AG04449 (cell line): Measurements from ENCODE around the gene PARP3.

Experiments
- CTCF ChIA-PET: fragments of 350-600 bp; formaldehyde crosslinking; extraction: SDS; loops from one replicate; lab custom pipeline; 2021; ENCODE audit warnings: antibody characterized with exemption; lab: Yijun Ruan, JAX
- POLR2A ChIA-PET: fragments of 400-600, 350-600 bp; formaldehyde crosslinking; extraction: SDS; loops from one replicate; lab custom pipeline; 2020; ENCODE audit warnings: antibody characterized with exemption, inconsistent platforms; lab: Yijun Ruan, JAX
- DNase-seq: peaks from one replicate; pipeline ENCODE4 v3.0.0-alpha.2; 2010; ENCODE audit warnings: low read depth, low spot score
- H3K4me3 ChIP-seq: 2 replicates; pipeline ENCODE4 v1.5.1; 2011; ENCODE audit warnings: low read depth, mild to moderate bottlenecking, control low read depth, low read length
- CTCF ChIP-seq: IDR thresholded peaks from one replicate; pipeline ENCODE4 v1.5.1; 2011; ENCODE audit warnings: mild to moderate bottlenecking, moderate library complexity, low read length, control low read depth, inconsistent platforms; ENCODE audit not compliant: insufficient read depth; ENCODE audit errors: missing control alignments

The PARP3 gene

GRCh38 chr3:51944451-51945021, 2.4 kb downstream of the PARP3 start:
- DNase-seq: no peak
- CTCF ChIA-PET: interaction anchor here (0.7 to 4.0 kb wide), 8 partner anchors 9 to 200 kb away, joined by 3 to 45 read pairs (median 4); partner anchors contain the start of genes ABHD14B and ACY1
- H3K4me3 ChIP-seq: no peak overlapping the region
- no peak for TF ChIP-seq CTCF
- POLR2A ChIA-PET: no interaction called here

- no peak for DNase-seq
- POLR2A ChIA-PET: no interaction called here
- CTCF ChIA-PET: interaction anchor here (0.7 to 2.4 kb wide), 8 partner anchors 9 to 199 kb away, joined by 3 to 14 read pairs (median 4); partner anchors contain the start of gene ABHD14B
- no peak overlapping the region for H3K4me3 ChIP-seq
- no peak for TF ChIP-seq CTCF
Observed at GRCh38 chr3:51945031-51945840, 3.1 kb downstream of the PARP3 start.

- POLR2A ChIA-PET: no interaction called here
- H3K4me3 ChIP-seq: no peak overlapping the region
- no peak for TF ChIP-seq CTCF
- DNase-seq: no peak
- CTCF ChIA-PET: interaction anchor here (0.6 to 2.0 kb wide), 3 partner anchors 20 to 58 kb away, joined by 3 to 14 read pairs (median 4); partner anchors contain the start of gene ABHD14B
Observed at GRCh38 chr3:51945926-51946705, 4.0 kb downstream of the PARP3 start.

GRCh38 chr3:51946796-51947195, 4.6 kb downstream of the PARP3 start:
- H3K4me3 ChIP-seq: no peak overlapping the region
- ChIA-PET CTCF (interaction anchor here (0.6 to 4.2 kb wide), 3 partner anchors 19 to 57 kb away, joined by 3 to 23 read pairs (median 4); partner anchors contain the start of genes ABHD14A and ABHD14B), POLR2A (no interaction called here)
- TF ChIP-seq CTCF: no peak
- DNase-seq: no peak

- DNase-seq: no peak
- H3K4me3 ChIP-seq: no peak overlapping the region
Observed at GRCh38 chr3:51947215-51947900, 5.2 kb downstream of the PARP3 start.

More at GRCh38 chr3:51947215-51947900, 5.2 kb downstream of the PARP3 start:
- ChIA-PET CTCF (interaction anchor here (4.2 kb wide), 1 partner anchor 27 kb away, joined by 23 read pairs; the partner anchor contains the start of genes ABHD14A and ABHD14B), POLR2A (no interaction called here)
- no peak for TF ChIP-seq CTCF
